H1 (cell line): ENCODE results near the gene CASP9. TPM values are rescaled to one million over a fixed set of nuclear protein-coding genes. Genes with fewer than 3 reads are reported as not detected.

Experiments
- CTCF ChIA-PET: fragments of 300-600 bp; sonication (Branson Sonifier 250); formaldehyde crosslinking; loops from one replicate; lab custom pipeline; 2021; ENCODE audit not compliant: partially characterized antibody; lab: Charles Lee
- POLR2A ChIA-PET: fragments of 300-600 bp; sonication (Branson Sonifier 250); formaldehyde crosslinking; loops from one replicate; lab custom pipeline; 2021; ENCODE audit warnings: inconsistent platforms; ENCODE audit not compliant: partially characterized antibody; lab: Charles Lee
- DNase-seq, 2 experiments: peaks; one replicate each; pipeline versions ENCODE4 v3.0.0 to v3.0.0-alpha.2; 2010 to 2022; ENCODE audit warnings: low spot score in 2 of 2, low read depth in 1 of 2, mixed read lengths in 1 of 2
- FAIRE-seq: peaks from 2 replicates; lab custom pipeline; 2011; peaks lifted over from hg19 to GRCh38; lab: Jason Lieb, UNC
- H2AFZ ChIP-seq: 2 replicates; pipeline ENCODE4 v1.8.1; 2012; ENCODE audit warnings: low read length, inconsistent platforms
- H2AK5ac ChIP-seq: 2 replicates; pipeline ENCODE4 v1.6.1; 2013; ENCODE audit warnings: low read depth, low read length
- H2BK120ac ChIP-seq: replicated peaks from 2 replicates; pipeline ENCODE3; 2013; ENCODE audit warnings: low read depth, low read length, inconsistent platforms
- H2BK12ac ChIP-seq: 2 replicates; pipeline ENCODE4 v1.6.1; 2013; ENCODE audit warnings: low read depth, low read length
- H2BK15ac ChIP-seq: 2 replicates; pipeline ENCODE4 v1.6.1; 2013; ENCODE audit warnings: low read length
- H2BK20ac ChIP-seq: 2 replicates; pipeline ENCODE4 v1.6.1; 2013; ENCODE audit warnings: low read length
- H2BK5ac ChIP-seq: 2 replicates; pipeline ENCODE4 v1.6.1; 2013; ENCODE audit warnings: low read depth, low read length
- H3K14ac ChIP-seq: 2 replicates; pipeline ENCODE4 v1.6.1; 2013; ENCODE audit warnings: inconsistent platforms; ENCODE audit not compliant: insufficient read length
- H3K18ac ChIP-seq: 2 replicates; pipeline ENCODE4 v1.6.1; 2013; ENCODE audit warnings: low read length; ENCODE audit errors: extremely low read depth
- H3K23ac ChIP-seq: 2 replicates; pipeline ENCODE4 v1.6.1; 2013; ENCODE audit warnings: inconsistent platforms; ENCODE audit not compliant: insufficient read length
- H3K23me2 ChIP-seq: 2 replicates; pipeline ENCODE4 v1.6.1; 2013; ENCODE audit warnings: low read depth, low read length
- H3K27ac ChIP-seq: 2 replicates; pipeline ENCODE4 v1.6.1; 2011; ENCODE audit warnings: low read depth, low read length, inconsistent platforms
- H3K27me3 ChIP-seq, 4 experiments: replicated peaks in 1 of 4; 1 replicate in 1 of 4; 2 replicates in 3 of 4; pipeline versions ENCODE4 v1.6.1 to v1.8.1; 2011 to 2013; ENCODE audit warnings: low read length in 3 of 4, mild to moderate bottlenecking in 3 of 4, inconsistent platforms in 2 of 4, mixed read lengths in 2 of 4, moderate library complexity in 1 of 4; ENCODE audit not compliant: control insufficient read depth in 3 of 4, insufficient read depth in 3 of 4; ENCODE audit errors: extremely low read depth in 1 of 4
- H3K36me3 ChIP-seq, 4 experiments: 2 replicates each; pipeline versions ENCODE4 v1.6.1 to v1.8.1; 2011 to 2013; ENCODE audit warnings: mild to moderate bottlenecking in 4 of 4, low read length in 3 of 4, moderate library complexity in 2 of 4, control low read depth in 1 of 4, inconsistent platforms in 1 of 4; ENCODE audit not compliant: insufficient read depth in 4 of 4, control insufficient read depth in 2 of 4
- H3K4ac ChIP-seq: replicated peaks from 2 replicates; pipeline ENCODE3; 2013; ENCODE audit warnings: low read length, low read depth, mixed read lengths, inconsistent platforms; ENCODE audit not compliant: insufficient read length
- H3K4me1 ChIP-seq, 4 experiments: replicated peaks in 1 of 4; 1 replicate in 1 of 4; 2 replicates in 3 of 4; pipeline versions ENCODE4 v1.6.1 to v1.8.1; 2011 to 2013; ENCODE audit warnings: low read length in 3 of 4, inconsistent platforms in 2 of 4, mixed read lengths in 1 of 4; ENCODE audit not compliant: insufficient read depth in 4 of 4, control insufficient read depth in 3 of 4
- H3K4me2 ChIP-seq, 2 experiments: 2 replicates each; pipeline versions ENCODE4 v1.6.1 to v1.8.1; 2011 to 2013; ENCODE audit warnings: low read depth in 2 of 2, low read length in 2 of 2, control low read depth in 1 of 2, inconsistent platforms in 1 of 2, mild to moderate bottlenecking in 1 of 2; ENCODE audit not compliant: insufficient read depth in 1 of 2
- H3K4me3 ChIP-seq, 4 experiments: fragments of 200-600, 300-600 bp in 1 of 4; sonication (generic), shearing (Covaris generic), sonication (Bioruptor Twin) in 1 of 4; 2 replicates each; pipeline versions ENCODE4 v1.5.1 to v1.8.1; 2011 to 2016; ENCODE audit warnings: low read length in 4 of 4, low read depth in 3 of 4, control low read depth in 2 of 4, inconsistent platforms in 2 of 4, mild to moderate bottlenecking in 2 of 4, mixed read lengths in 1 of 4, moderate library complexity in 1 of 4; ENCODE audit not compliant: insufficient read depth in 2 of 4; ENCODE audit errors: extremely low read depth in 1 of 4
- H3K56ac ChIP-seq: replicated peaks from 2 replicates; pipeline ENCODE3; 2013; ENCODE audit warnings: low read depth, mild to moderate bottlenecking, mixed read lengths, low read length, inconsistent platforms; ENCODE audit not compliant: insufficient read length
- H3K79me1 ChIP-seq: 2 replicates; pipeline ENCODE4 v1.6.1; 2013; ENCODE audit warnings: low read depth, low read length, control low read depth
- H3K79me2 ChIP-seq, 2 experiments: 2 replicates each; pipeline versions ENCODE4 v1.6.1 to v1.8.1; 2012 to 2013; ENCODE audit warnings: low read length in 2 of 2, mild to moderate bottlenecking in 2 of 2, inconsistent platforms in 1 of 2; ENCODE audit not compliant: insufficient read depth in 2 of 2, control insufficient read depth in 1 of 2
- H3K9ac ChIP-seq, 4 experiments: replicated peaks in 1 of 4; 1 replicate in 1 of 4; 2 replicates in 3 of 4; pipeline versions ENCODE4 v1.6.1 to v1.8.1; 2011 to 2013; ENCODE audit warnings: low read depth in 3 of 4, low read length in 3 of 4, control low read depth in 2 of 4, mild to moderate bottlenecking in 2 of 4, moderate library complexity in 2 of 4, inconsistent platforms in 1 of 4; ENCODE audit errors: extremely low read depth in 1 of 4
- H3K9me3 ChIP-seq, 2 experiments: 2 replicates each; pipeline versions ENCODE4 v1.6.1 to v1.8.1; 2012 to 2013; ENCODE audit warnings: mild to moderate bottlenecking in 2 of 2, moderate library complexity in 2 of 2, control low read depth in 1 of 2, inconsistent platforms in 1 of 2, low read depth in 1 of 2, low read length in 1 of 2, mixed read lengths in 1 of 2; ENCODE audit not compliant: insufficient read depth in 2 of 2
- H4K20me1 ChIP-seq, 2 experiments: replicated peaks in 1 of 2; 2 replicates each; pipeline versions ENCODE3 to v1.8.1; 2011 to 2013; ENCODE audit warnings: inconsistent platforms in 2 of 2, low read length in 2 of 2, mild to moderate bottlenecking in 1 of 2; ENCODE audit not compliant: insufficient read depth in 2 of 2, control insufficient read depth in 1 of 2
- H4K5ac ChIP-seq: 2 replicates; pipeline ENCODE4 v1.6.1; 2013; ENCODE audit warnings: low read length, low read depth, mixed read lengths, inconsistent platforms; ENCODE audit not compliant: insufficient read length
- H4K8ac ChIP-seq: 2 replicates; pipeline ENCODE4 v1.8.0; 2013; ENCODE audit warnings: mild to moderate bottlenecking, moderate library complexity, low read length, inconsistent platforms; ENCODE audit not compliant: insufficient read depth; ENCODE audit errors: extremely low read depth
- H4K91ac ChIP-seq: replicated peaks from 2 replicates; pipeline ENCODE3; 2013; ENCODE audit warnings: low read length, mixed read lengths, inconsistent platforms; ENCODE audit not compliant: insufficient read length
- CBX5 ChIP-seq: fragments of 300-800, 300-1000 bp; sonication (generic); IDR thresholded peaks from 2 replicates; pipeline ENCODE4 v1.7.1; 2016; ENCODE audit warnings: antibody characterized with exemption, low read length, low read depth
- EZH2 ChIP-seq: fragments of 200-600 bp; sonication (generic); IDR thresholded peaks from 2 replicates; pipeline ENCODE4 v1.7.1; 2012; ENCODE audit warnings: low read depth, mild to moderate bottlenecking, moderate library complexity, low read length, inconsistent platforms; ENCODE audit not compliant: severe bottlenecking
- GABPA ChIP-seq: IDR thresholded peaks from 2 replicates; pipeline ENCODE4 v1.6.1; 2011; ENCODE audit warnings: mild to moderate bottlenecking, low read length, moderate library complexity, borderline replicate concordance; ENCODE audit not compliant: insufficient read depth
- HDAC2 ChIP-seq, 2 experiments: fragments of 300-600 bp in 1 of 2; sonication (generic) in 1 of 2; IDR thresholded peaks; 2 replicates each; pipeline ENCODE4 v1.6.1; 2011 to 2012; ENCODE audit warnings: low read depth in 2 of 2, low read length in 2 of 2, mild to moderate bottlenecking in 2 of 2, moderate library complexity in 2 of 2, borderline replicate concordance in 1 of 2, inconsistent platforms in 1 of 2
- POLR2A ChIP-seq, 2 experiments: IDR thresholded peaks; 1 replicate in 1 of 2; 2 replicates in 1 of 2; pipeline ENCODE4 v1.6.1; 2011; ENCODE audit warnings: low read depth in 2 of 2, low read length in 2 of 2, mild to moderate bottlenecking in 2 of 2; ENCODE audit errors: control extremely low read depth in 1 of 2
- SAP30 ChIP-seq: fragments of 300-600 bp; sonication (generic); IDR thresholded peaks from 2 replicates; pipeline ENCODE4 v1.7.1; 2012; ENCODE audit warnings: low read length, moderate library complexity, mild to moderate bottlenecking, inconsistent platforms; ENCODE audit not compliant: insufficient read depth, insufficient replicate concordance
- SP2 ChIP-seq: IDR thresholded peaks from 2 replicates; pipeline ENCODE4 v1.6.1; 2012; ENCODE audit warnings: mild to moderate bottlenecking, low read length, inconsistent platforms
- SP4 ChIP-seq: IDR thresholded peaks from 2 replicates; pipeline ENCODE4 v1.6.1; 2012; ENCODE audit warnings: low read length, inconsistent platforms
- WGBS, 2 experiments: shearing (Covaris generic) in 1 of 2; methylation state at CpG; one replicate each; pipeline versions ENCODE4 v1.1.6 to v1.1.7; 2013 to 2015; ENCODE audit warnings: low lambda C conversion rate in 2 of 2, mixed read lengths in 2 of 2, inconsistent platforms in 1 of 2, low coverage in 1 of 2, missing lambda C conversion rate in 1 of 2; ENCODE audit not compliant: insufficient replicate concordance in 2 of 2, insufficient coverage in 1 of 2, insufficient read length in 1 of 2; ENCODE audit errors: extremely low coverage in 1 of 2, missing lambda C conversion rate in 1 of 2; 5-methylcytosine and 5-hydroxymethylcytosine counted together
- polyA plus RNA-seq, 7 experiments: library from polyadenylated mRNA; depleted of rRNA in 3 of 7; stranded (reverse) in 5 of 7; unstranded in 2 of 7; fragments of >200 nt in 5 of 7; fragments of 200-250 nt in 2 of 7; gene quantifications; 1 replicate in 5 of 7; 2 replicates in 1 of 7; 4 replicates in 1 of 7; pipeline versions ENCODE4 v1.2.1 to v1.2.3, GENCODE V29; 2011 to 2013; ENCODE audit warnings: missing spikeins in 2 of 7, mixed read lengths in 2 of 7
- total RNA-seq: library from RNA; stranded (reverse); fragmentation: NEBNext Ultra II Directional; extraction: Animal tissue kit (Norgen Biotek cat#: 25700); gene quantifications from 2 replicates; pipeline ENCODE4 v1.2.1, GENCODE V29; 2021
- TF ChIP-seq, protein P1 (sequence below): IDR thresholded peaks from 2 replicates; pipeline ENCODE4 v1.6.1; 2011; ENCODE audit warnings: low read length, improper control_type of control experiment
- TF ChIP-seq, protein P2 (sequence below): IDR thresholded peaks from 2 replicates; pipeline ENCODE4 v1.6.1; 2012; ENCODE audit warnings: inconsistent platforms
- TF ChIP-seq, protein P3 (sequence below): IDR thresholded peaks from 2 replicates; pipeline ENCODE4 v1.6.1; 2012; ENCODE audit warnings: inconsistent platforms

CASP9 gene
- total and polyA plus RNA-seq, 2 of the 8 experiments (the other 6 are each of a cell fraction or from before 2014, with no cell fraction given): 14.8 to 36.3 TPM

DNA sequence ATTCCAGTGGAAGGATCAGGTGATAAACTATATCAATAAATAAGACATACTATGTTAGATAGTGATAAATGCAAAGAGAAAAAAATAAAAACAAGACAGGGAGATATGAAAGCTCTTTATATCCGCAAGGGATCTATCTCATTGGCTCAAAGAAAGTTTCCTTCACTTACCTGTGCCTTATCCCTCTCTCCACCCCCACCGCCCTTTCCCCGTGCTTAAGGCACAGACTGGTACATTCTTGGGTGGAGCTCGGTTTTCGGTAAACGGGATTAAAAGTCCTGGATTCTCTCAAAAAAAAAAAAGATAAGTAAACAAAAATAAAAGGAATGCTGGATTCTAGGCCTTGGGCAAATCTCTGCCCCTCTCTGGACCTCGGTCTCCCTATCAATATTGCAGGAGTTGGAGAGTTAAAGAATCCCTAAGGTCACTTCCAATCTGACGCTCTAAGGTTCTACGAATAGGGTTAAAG is 2.0 kb upstream of the CASP9 start:
- Histone ChIP-seq H3K56ac (no peak overlapping the region), H3K14ac (no peak overlapping the region)
- CTCF ChIA-PET: interaction anchor here (0.5 kb wide), 1 partner anchor 252 kb away, joined by 3 read pairs; no protein-coding TSS in a partner anchor
- TF ChIP-seq HDAC2 (IDR thresholded peaks at IDR 0.05; ENCODE audit: borderline replicate concordance in 1 of 2, low read depth in 2 of 2, low read length in 2 of 2): no peak
- TF ChIP-seq, protein P1, sequence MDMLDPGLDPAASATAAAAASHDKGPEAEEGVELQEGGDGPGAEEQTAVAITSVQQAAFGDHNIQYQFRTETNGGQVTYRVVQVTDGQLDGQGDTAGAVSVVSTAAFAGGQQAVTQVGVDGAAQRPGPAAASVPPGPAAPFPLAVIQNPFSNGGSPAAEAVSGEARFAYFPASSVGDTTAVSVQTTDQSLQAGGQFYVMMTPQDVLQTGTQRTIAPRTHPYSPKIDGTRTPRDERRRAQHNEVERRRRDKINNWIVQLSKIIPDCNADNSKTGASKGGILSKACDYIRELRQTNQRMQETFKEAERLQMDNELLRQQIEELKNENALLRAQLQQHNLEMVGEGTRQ: no peak
- TF ChIP-seq SP2: no peak
- TF ChIP-seq CBX5: no peak
- no peak for TF ChIP-seq SP4
- TF ChIP-seq GABPA: no peak
- no peak for TF ChIP-seq EZH2
- TF ChIP-seq, protein P2, sequence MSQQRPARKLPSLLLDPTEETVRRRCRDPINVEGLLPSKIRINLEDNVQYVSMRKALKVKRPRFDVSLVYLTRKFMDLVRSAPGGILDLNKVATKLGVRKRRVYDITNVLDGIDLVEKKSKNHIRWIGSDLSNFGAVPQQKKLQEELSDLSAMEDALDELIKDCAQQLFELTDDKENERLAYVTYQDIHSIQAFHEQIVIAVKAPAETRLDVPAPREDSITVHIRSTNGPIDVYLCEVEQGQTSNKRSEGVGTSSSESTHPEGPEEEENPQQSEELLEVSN: no peak
- no peak for TF ChIP-seq POLR2A (IDR thresholded peaks at IDR 0.05; ENCODE audit: control extremely low read depth in 1 of 2, low read depth in 2 of 2, low read length in 2 of 2)
- no peak for TF ChIP-seq SAP30
- TF ChIP-seq, protein P3, sequence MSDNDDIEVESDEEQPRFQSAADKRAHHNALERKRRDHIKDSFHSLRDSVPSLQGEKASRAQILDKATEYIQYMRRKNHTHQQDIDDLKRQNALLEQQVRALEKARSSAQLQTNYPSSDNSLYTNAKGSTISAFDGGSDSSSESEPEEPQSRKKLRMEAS: no peak

More for the DNA sequence above, 2.0 kb upstream of the CASP9 start:
- Histone ChIP-seq H3K9me3 (no peaks in the 10 kb centered on the region), H4K20me1 (peaks cover 1 to 3% of the 10 kb centered on the region in 2 experiments), H3K4ac (no peak overlapping the region), H2BK120ac (no peak overlapping the region), H3K27me3 (no peaks in the 10 kb centered on the region), H3K18ac (no peak overlapping the region), H3K4me3 (peak overlapping the region; percentile 66 to 90 (median 82); a peak in 7 of 8 replicates), H2AK5ac (no peak overlapping the region), H2BK12ac (no peak overlapping the region), H3K79me2 (peaks cover 0 to 33% of the 10 kb centered on the region in 2 experiments; a peak in 2 of 4 replicates), H2AFZ (no peak overlapping the region), H2BK20ac (no peak overlapping the region), H3K27ac (no peak overlapping the region), H3K4me1 (peaks cover 0 to 8% (median 5%) of the 10 kb centered on the region in 4 experiments; a peak in 4 of 7 replicates), H3K4me2 (peak overlapping the region; percentile 73 to 93), H3K23me2 (peaks cover 6% of the 10 kb centered on the region), H3K23ac (no peak overlapping the region), H4K5ac (no peak overlapping the region), H2BK5ac (no peak overlapping the region), H3K79me1 (no peaks in the 10 kb centered on the region), H4K91ac (no peak overlapping the region), H3K9ac (no peak overlapping the region), H3K36me3 (peaks cover 0 to 8% (median 1%) of the 10 kb centered on the region in 4 experiments; a peak in 4 of 8 replicates), H2BK15ac (no peak overlapping the region), H4K8ac (no peak overlapping the region)
- POLR2A ChIA-PET: interaction anchor here (0.6 to 1.8 kb wide), 3 partner anchors 10 to 63 kb away, joined by 3 to 6 read pairs (median 3); no protein-coding TSS in a partner anchor
- 8% methylated on average over 9 of the region's 9 CpGs; no CpG with 5 or more reads in 1 of the 2 experiments for WGBS, 2 experiments
- FAIRE-seq (no peak), DNase-seq (no peak)
